GM12878 (cell line): ENCODE data around the gene G6PC1.

Experiments
- ESRRA ChIP-seq: IDR thresholded peaks from 2 replicates; pipeline ENCODE4 v1.6.1; 2012; ENCODE audit warnings: mild to moderate bottlenecking, low read length, improper control_type of control experiment
- EZH2 ChIP-seq: IDR thresholded peaks from 2 replicates; pipeline ENCODE4 v1.6.1; 2012; ENCODE audit warnings: low read depth, mild to moderate bottlenecking, control low read depth, inconsistent platforms, low read length, borderline replicate concordance; ENCODE audit not compliant: control insufficient read depth
- NFYA ChIP-seq: IDR thresholded peaks from 2 replicates; pipeline ENCODE4 v1.6.1; 2011; ENCODE audit warnings: low read depth, mild to moderate bottlenecking, low read length, improper control_type of control experiment, borderline replicate concordance
- POLR2A ChIP-seq: IDR thresholded peaks from 2 replicates; pipeline ENCODE4 v1.6.1; 2011; ENCODE audit warnings: low read depth, mild to moderate bottlenecking, low read length
- RBBP5 ChIP-seq: fragments of 200-600 bp; sonication (generic); conservative IDR thresholded peaks from 2 replicates; pipeline ENCODE4 v1.6.1; 2016
- SMC3 ChIP-seq: IDR thresholded peaks from 2 replicates; pipeline ENCODE4 v1.6.1; 2011; ENCODE audit warnings: low read length, improper control_type of control experiment, borderline replicate concordance
- SP1 ChIP-seq: IDR thresholded peaks from one replicate; pipeline ENCODE4 v1.6.1; 2011; ENCODE audit warnings: low read depth, low read length
- WRNIP1 ChIP-seq: IDR thresholded peaks from 2 replicates; pipeline ENCODE4 v1.6.1; 2011; ENCODE audit warnings: low read depth, low read length, improper control_type of control experiment, borderline replicate concordance
- ZZZ3 ChIP-seq: IDR thresholded peaks from 2 replicates; pipeline ENCODE4 v1.6.1; 2011; ENCODE audit warnings: low read depth; ENCODE audit not compliant: control insufficient read depth, insufficient read length
- TF ChIP-seq, protein P1 (sequence below), 3 experiments: IDR thresholded peaks in 2 of 3; conservative IDR thresholded peaks in 1 of 3; 2 replicates each; pipeline ENCODE4 v1.5.1; 2011; ENCODE audit warnings: low read depth in 3 of 3, low read length in 3 of 3, mild to moderate bottlenecking in 3 of 3, control low read depth in 2 of 3, moderate library complexity in 2 of 3, inconsistent platforms in 1 of 3, mixed read lengths in 1 of 3; ENCODE audit not compliant: control insufficient read depth in 2 of 3, insufficient read depth in 1 of 3; ENCODE audit errors: extremely low read depth in 1 of 3

GRCh38 chr17:42878924-42879595 lies 21.5 kb upstream of the G6PC1 start:
- TF ChIP-seq SMC3 (no peak), RBBP5 (no peak), SP1 (no peak), WRNIP1 (no peak), POLR2A (no peak), EZH2 (no peak), ZZZ3 (no peak), ESRRA (no peak), NFYA (no peak)
- TF ChIP-seq, protein P1, sequence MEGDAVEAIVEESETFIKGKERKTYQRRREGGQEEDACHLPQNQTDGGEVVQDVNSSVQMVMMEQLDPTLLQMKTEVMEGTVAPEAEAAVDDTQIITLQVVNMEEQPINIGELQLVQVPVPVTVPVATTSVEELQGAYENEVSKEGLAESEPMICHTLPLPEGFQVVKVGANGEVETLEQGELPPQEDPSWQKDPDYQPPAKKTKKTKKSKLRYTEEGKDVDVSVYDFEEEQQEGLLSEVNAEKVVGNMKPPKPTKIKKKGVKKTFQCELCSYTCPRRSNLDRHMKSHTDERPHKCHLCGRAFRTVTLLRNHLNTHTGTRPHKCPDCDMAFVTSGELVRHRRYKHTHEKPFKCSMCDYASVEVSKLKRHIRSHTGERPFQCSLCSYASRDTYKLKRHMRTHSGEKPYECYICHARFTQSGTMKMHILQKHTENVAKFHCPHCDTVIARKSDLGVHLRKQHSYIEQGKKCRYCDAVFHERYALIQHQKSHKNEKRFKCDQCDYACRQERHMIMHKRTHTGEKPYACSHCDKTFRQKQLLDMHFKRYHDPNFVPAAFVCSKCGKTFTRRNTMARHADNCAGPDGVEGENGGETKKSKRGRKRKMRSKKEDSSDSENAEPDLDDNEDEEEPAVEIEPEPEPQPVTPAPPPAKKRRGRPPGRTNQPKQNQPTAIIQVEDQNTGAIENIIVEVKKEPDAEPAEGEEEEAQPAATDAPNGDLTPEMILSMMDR (IDR thresholded peaks at IDR 0.05 in 2 of 3, conservative IDR thresholded peaks at IDR 0.05 in 1 of 3; ENCODE audit: control insufficient read depth in 2 of 3, extremely low read depth in 1 of 3, insufficient read depth in 1 of 3, low read depth in 3 of 3, low read length in 3 of 3) = no peak
